Activated CD4-positive, alpha-beta T cell treated with anti-CD3 and anti-CD28 coated beads for 4 hours (primary cell): ENCODE results near the gene CORO2A.
"Not testable (repeated sequence)": the region's sequence is repeated elsewhere in the genome, so short reads cannot be mapped to it uniquely, and the experiment has no call there.

Source experiments
- DNase-seq, 2 donors: peaks; one replicate each; pipeline ENCODE4 v3.0.0-alpha.2; 2020

The CORO2A gene

GRCh38 chr9:98078895-98079294 is 113.5 kb downstream of the CORO2A start:
- no peak for DNase-seq

- not testable (repeated sequence) for DNase-seq
Observed at GRCh38 chr9:98076514-98076890, 115.9 kb downstream of the CORO2A start.

- no peak for DNase-seq
Observed at GRCh38 chr9:98075332-98075805, 117.1 kb downstream of the CORO2A start.

- DNase-seq = peak; percentile 52 to 67
Observed at GRCh38 chr9:98074115-98074990, 118.1 kb downstream of the CORO2A start.

- no peak for DNase-seq
Observed at GRCh38 chr9:98071737-98072136, 120.7 kb downstream of the CORO2A start.
